GM18498 (cell line): ENCODE measurements around the gene SIRPA.

Experiments used
- ATAC-seq: cut with Tn5 transposase; IDR thresholded peaks from one replicate; pipeline ENCODE4 v1.9.1; 2021; ENCODE audit warnings: mild to moderate bottlenecking, moderate library complexity; ENCODE audit not compliant: unreplicated experiment

The SIRPA gene

DNA sequence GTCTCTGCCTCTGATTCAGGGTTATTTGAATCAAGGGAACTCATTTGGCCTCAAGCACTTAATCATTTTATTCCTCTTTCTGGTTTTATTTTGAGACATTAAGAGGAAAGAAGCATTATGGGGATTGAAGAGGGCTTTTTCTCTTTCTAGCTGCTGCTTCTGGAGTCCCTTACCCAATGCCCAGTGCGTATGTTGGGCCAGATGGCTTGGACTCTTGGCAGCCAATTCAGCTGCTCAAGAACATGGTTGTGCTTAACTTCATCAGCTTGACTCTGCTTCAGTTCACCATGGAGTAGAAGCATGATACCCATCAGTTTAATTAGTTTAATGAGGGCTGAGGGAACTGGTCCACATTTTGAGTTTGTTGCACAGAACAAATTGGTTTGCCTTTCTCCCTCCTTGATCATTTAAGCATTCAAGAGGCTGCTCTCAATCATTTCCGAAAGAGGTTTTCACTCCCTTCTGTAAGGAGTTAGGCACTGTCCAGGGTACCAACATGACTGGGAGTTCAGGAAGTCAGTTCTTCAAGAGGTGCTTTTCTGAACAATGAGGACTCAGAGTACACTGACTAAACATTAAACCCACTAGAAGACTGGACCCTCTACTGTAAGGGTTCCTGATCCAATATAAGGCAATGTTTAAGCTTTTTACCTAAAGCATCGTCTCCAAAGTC lies 84.0 kb downstream of the SIRPA start:
- ATAC-seq = no peak

DNA sequence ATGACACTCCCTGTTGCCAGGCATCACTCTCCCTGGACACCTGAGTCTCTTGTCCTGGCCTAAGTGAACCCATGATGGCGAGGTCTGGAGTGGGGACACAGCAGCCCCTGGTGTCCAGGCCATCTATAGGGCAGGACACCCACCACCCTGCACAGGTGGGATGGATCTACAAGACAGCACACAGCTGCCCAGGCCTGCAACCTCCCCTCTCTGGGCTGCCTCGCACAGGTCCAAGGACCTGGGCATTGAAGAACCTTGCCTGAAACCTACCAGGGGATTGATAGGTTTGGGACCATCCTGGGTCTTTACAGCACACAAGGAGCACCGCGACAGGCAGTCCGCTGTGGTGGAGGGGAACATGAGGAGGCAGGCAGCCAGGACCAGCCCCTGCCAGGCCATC lies 87.5 kb downstream of the SIRPA start:
- no peak for ATAC-seq

DNA sequence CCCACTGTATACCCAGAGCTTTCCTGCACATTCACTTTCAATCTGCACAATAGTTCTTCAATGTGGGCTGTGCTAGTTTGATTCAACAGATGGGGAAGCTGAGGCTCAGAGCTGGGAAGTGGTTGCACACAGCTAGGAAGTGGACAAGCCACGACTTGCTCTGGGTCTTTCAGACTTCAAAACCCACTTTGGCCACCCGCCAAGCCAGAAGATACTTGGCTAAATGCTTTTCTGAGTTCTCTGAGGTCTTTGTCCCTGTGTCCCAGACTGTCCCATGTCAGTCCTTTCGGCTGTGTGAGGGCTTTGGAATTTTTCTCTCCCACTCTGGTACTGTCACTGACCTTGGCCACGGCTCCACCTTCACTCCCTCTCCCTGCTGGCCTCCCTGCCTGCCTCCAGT lies 88.1 kb downstream of the SIRPA start:
- ATAC-seq = no peak

DNA sequence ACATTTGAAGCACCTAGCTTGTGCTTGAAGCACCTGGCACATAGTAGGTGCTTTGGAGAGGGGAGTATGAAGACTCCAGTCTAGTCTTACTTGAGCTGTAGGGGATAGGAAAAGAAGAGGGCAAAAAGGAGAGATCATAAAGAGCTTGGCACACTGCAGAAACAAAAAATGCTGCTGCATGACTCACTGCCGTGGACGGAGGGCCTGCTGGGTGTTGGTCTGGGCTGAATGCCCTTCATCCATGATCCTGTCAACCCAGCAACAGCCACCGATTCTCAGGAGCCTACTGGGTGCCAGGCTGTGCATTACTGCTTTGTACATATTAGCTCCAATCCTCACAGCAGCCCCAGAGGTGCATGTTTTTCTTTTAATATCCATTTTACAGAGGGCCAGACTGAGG lies 92.6 kb downstream of the SIRPA start:
- no peak for ATAC-seq
